GM19193 (cell line): ENCODE measurements around the gene MAP2K3.

Source experiments
- POLR2A ChIP-seq: IDR thresholded peaks from 4 replicates; pipeline ENCODE4 v1.6.1; 2011; ENCODE audit not compliant: insufficient read depth, insufficient read length; ENCODE audit errors: extremely low read depth

Gene MAP2K3

DNA sequence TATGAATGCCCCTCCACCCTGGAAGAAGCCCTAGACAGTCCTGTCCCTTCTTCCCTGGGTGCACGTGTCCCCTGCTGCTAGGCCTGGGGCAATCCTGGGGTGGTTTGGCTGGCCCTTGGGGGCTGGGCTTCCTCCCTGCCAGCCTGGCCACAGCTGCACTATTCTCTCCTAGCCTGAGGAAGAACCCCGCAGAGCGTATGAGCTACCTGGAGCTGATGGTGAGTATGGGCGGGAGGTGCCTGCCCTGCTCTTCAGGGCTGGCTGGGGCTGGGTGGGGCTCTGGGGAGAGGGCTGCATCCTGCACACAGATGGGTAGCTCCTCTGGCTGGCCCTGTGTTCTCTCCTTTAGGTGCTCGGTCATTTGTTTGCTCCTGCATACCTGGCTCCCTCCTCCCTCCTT lies 28.8 kb downstream of the MAP2K3 start:
- no peak for TF ChIP-seq POLR2A

DNA sequence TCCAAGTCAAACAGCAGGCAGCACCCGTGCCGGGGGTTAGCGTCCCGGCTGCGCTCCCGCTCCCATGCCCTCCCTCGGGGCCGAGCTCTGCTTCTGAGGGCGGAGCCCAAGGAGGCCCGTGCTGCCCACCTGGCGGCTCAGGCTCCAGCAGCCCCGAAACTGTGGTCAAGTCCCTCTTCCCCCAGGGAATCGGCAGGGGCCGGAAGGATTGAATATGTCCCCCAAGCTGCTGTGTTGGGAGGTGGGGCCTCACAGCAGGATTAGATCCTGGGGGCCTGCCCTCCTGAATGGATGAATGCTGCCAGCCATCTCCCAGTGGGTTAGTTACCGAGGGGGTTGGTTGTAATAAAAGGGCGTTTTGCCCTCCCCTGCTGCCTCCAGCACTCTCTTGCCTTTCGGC lies 33.9 kb downstream of the MAP2K3 start:
- no peak for TF ChIP-seq POLR2A

DNA sequence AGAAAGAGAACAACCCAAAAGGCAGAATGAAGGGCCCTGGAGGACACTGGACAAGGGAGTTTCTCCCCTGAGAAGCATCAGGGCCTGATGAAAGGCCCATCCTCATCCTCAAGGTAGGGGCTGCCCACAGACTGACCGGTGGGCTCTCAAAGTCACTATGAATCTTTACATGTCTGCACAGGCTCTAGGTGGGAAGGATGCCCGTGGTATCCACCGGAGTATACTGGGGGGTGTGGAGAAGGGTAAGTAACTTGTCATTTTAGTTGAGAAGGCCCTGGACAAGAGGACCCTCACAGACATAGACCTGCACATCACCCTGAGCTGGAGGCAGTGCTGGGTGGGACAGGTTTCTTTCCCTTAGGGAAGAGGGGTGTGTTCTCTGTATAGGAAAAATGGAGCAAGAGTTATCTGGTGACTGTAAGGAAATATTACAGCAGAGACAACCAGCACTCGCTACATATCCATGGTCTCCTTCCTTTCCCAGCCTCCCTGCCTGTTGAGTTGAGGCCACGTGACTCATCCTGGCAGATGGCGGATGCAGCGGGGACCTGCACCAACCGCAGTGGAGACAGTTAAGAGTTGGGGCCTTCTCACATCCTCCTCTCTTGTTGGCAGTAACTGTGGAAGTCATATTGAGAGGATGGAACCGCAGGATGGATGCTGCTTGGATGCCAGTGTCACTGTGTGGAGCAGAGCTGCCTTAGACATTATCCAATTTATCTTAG lies 46.1 kb downstream of the MAP2K3 start:
- TF ChIP-seq POLR2A = no peak

DNA sequence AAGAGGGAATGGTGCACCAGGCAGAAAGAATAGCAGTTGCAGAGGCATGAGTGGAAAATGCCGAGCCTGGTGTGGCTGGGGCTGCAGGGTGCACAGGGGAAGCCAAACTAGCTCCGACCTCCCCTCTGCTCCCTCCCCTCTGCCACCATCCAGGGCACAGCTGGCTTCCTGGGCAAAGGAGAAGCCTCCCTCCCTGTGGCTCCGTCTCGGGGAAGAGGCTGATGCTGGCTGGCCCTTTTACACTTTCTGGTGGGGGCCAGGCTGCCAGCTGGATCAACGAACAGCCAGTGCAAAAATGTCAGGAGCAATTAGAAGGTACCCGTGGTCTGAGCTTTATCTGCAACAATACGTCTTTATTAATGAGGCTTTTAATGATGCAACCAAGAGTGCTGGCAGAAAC lies 54.5 kb downstream of the MAP2K3 start:
- TF ChIP-seq POLR2A = no peak

DNA sequence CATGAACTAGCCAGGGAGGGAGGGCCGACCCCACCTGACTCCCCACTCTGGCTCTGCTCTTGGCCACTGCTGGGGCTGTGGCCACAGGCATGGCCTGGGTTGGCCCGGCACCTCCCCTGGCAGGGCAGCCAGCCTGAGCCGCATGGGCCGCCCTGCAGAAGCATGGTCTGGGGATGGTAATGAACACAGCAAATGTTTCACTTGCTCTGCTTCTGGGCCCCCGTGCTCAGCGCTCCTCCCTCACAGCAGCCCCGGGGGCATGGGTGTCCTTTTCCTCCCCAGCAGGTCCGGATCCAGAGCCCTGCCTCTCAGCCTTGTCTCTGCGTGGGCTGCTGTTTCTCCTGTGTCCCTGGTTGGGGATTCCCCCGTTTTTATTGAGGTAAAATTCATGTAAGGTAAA lies 60.7 kb downstream of the MAP2K3 start:
- TF ChIP-seq POLR2A = no peak

DNA sequence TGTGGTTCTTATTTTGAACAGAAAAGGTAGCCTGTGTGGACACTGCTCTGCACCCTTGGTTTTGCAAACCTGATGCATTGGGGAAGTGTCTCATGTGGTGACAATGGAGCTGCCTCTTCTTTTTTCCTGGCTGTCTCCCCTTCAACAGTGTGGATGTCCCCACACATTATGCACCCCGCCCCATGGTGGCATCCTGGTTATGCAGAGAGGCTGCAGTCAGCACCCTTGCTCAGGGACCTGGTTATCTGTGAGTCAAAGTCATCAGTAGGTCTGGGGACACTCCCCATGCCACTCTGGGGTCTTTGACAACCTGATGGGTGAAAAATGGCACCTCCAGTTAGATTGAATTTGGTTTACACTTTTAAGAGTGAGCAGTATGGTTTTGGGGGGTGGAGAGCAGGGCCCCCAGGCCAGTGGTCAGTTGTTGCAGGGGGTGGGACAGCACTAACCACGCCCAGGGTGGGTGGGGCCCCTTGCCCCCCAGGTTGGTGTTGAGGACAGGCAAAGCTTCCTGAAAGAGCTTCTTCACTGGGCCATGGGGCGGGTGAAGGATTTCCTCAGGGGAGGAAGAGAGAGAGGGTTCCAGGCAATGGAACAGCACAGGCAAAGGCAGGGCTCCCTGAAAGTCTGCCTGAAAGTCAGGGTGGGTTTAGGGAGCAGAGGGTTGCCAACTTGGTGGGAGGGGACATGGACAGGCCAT lies 67.0 kb downstream of the MAP2K3 start:
- TF ChIP-seq POLR2A = no peak

DNA sequence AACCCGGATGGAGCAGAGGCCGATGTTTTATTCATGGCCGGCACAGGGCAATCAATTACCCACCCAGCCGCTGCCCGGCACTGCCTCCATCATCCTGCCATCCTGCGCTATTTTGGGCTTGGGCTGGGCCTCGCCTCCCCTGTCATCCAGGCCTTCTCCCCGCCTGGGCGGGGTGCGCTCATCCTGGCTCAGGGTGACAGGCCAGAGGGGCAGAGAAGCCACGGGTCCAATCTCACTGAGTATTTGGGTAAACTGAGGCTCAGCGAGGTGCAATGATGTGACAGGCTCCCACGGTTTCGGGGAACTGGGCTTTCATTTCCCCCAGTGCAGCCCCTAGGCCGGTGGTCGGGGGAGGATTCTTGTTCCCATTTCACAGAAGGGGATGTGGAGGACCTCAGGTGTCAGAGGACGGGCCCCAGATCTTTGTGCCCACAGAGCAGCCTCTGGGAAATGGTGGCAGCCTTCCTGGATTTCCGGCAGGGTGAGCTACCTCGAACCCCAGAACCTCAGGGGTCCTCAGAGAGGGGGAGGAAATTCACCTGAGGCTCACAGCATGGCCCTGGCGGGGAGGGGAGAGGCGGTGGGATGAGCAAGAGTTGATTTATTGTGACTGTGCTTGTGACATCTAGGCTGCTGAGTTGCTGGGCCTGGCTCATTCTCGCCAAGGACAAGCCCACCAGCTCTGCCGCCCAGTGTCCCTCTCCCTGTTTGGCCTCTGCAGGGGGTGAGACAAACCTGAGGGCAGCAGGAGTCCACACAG lies 67.9 kb downstream of the MAP2K3 start:
- TF ChIP-seq POLR2A = no peak

DNA sequence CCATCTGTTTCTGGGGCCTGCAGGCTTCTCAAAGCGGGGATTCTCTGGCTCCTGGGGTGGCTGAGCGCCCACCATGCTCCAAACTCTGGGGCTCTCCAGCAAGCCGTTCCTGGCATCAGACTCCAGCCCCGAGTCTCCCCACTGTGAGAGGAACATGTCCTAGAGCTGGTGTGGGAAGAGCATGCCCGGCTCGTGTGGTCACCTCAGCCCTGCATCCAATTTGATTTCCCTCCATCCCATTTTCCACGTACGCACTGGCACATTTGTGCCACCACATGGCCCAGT lies 68.4 kb downstream of the MAP2K3 start:
- TF ChIP-seq POLR2A = no peak

DNA sequence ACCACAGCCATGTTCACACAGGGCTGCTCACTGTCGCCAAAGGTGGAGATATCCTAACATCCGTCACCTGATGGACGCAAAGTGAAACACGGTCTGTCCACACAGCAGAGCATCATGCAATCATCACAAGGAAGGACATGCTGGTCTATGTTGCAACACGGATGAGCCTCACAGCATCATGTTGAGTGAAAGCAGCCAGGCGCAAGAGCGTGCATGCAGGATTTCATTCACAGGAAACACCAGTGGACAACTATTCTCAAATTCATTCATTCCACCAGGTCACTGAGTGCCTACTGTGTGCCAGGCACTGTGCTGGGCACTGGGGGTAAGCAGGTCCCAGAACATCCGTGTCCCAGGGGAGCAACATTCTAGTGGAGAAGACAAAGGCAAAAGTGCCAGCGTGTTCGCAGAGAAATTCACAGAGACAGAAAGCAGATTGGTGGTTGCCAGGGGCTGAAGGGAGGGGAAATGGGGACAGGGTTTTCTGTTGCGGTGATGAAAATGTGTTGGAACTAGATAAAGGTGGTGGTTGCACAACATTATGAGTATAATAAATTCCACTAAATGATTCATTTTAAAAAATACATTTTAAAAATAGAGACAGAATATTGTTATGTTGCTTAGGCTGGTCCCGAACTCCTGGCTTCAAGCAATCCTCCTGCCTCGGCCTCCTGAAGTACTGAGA lies 69.0 kb downstream of the MAP2K3 start:
- TF ChIP-seq POLR2A = no peak

DNA sequence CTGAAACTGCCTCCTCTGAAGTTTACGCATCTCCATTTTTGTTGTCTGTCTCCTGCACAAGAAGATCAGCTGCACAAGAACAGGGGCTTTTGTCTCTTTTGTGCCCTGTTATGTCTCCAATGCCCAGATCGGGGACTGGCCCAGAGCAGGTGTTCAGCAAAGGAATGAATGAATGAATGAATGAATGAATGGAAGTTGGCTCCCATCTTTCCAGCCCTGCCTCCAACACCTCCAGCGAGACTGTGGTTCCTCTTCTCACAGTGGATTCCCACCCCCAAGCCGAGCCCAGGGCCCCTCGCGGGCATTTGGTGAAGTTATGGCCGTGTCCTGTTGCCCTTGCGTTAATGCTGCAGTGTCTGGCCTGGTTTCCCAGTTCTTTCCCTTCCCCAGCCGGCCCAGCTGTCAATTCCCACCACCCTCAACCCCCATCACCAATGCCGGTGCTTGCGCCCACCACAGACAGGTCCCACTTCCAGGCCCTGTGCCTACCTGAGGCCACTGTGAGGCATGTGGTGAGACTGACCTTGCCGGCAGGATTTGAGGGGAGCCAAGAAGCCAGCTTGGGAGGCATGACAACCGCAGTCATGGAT lies 70.4 kb downstream of the MAP2K3 start:
- TF ChIP-seq POLR2A = no peak

DNA sequence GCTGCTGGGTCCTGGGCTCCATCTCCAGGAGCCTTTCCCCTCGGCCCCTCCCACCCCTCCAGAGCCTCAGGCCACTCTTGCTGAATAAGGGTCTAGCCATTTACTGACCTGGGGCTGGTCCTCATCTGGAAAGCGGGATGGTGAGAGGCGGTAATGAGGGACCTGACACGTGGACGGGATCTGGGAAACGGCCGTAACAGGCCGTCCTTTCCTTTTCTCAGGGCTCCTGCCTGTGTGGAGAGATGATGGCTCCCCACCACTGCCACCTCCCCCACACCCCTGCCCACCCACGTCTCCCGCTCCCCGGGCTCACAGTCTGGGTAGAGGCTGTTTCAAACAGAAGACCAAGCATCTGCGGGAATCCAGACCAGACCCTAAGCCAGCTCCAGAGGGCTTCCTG lies 71.1 kb downstream of the MAP2K3 start:
- TF ChIP-seq POLR2A = no peak

DNA sequence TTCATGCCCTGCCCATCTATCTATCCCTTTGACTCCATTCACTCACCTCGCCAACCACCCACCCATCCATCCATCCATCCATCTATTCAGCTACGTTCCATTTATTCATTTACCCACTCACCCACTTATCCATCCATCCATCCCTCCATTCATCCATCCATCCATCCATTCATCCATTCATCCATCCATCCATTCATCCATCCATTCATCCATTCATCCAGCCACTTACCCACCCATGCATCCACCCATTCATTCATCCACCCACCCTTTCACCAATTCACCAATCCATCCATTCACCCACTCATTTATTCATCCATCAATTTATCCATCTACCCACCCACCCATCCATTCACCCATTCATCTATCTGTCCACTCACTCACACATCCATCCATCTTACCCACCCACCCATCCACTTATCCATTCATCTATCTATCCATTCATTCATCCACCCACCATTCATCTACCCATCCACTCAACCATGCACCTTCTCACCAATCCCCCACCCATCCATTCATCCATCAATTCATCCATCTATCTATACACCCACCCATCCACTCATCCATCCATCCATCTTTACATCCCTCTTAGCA lies 72.1 kb downstream of the MAP2K3 start:
- no peak for TF ChIP-seq POLR2A

DNA sequence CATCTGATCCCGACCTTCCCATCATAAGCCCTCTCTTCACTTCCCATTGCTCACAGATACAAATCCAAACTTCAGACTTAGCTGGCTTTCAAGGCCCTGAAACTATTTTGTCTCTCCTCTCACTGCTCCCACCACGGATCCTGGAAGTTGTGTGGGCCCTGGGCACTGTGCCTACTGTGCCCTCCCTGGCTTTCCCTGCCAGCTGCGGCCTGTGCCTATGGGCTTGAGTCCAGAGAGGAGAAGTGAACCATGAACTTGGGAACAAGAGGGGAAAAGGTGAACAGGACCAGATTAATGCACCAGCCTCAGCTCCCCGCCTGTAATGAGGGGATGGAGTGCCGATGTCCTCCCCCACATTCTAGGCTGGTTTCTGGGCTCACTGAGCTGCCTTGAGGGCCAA lies 72.8 kb downstream of the MAP2K3 start:
- TF ChIP-seq POLR2A = no peak
